GM23248 (cell line): ENCODE results near the gene ENO1.
"Not testable (repeated sequence)": the region's sequence is repeated elsewhere in the genome, so short reads cannot be mapped to it uniquely, and the experiment has no call there.

Experiments used
- EZH2 ChIP-seq: fragments of 200-600 bp; sonication (generic); IDR thresholded peaks from 2 replicates; pipeline ENCODE4 v1.6.1; 2018; ENCODE audit warnings: antibody characterized with exemption, mild to moderate bottlenecking; ENCODE audit not compliant: insufficient read depth, poor library complexity, severe bottlenecking
- EZH2phosphoT487 ChIP-seq: fragments of 200-600 bp; sonication (generic); IDR thresholded peaks from 2 replicates; pipeline ENCODE4 v1.6.1; 2018; ENCODE audit warnings: antibody characterized with exemption, moderate library complexity, mild to moderate bottlenecking, low read depth; ENCODE audit not compliant: insufficient read depth

DNA sequence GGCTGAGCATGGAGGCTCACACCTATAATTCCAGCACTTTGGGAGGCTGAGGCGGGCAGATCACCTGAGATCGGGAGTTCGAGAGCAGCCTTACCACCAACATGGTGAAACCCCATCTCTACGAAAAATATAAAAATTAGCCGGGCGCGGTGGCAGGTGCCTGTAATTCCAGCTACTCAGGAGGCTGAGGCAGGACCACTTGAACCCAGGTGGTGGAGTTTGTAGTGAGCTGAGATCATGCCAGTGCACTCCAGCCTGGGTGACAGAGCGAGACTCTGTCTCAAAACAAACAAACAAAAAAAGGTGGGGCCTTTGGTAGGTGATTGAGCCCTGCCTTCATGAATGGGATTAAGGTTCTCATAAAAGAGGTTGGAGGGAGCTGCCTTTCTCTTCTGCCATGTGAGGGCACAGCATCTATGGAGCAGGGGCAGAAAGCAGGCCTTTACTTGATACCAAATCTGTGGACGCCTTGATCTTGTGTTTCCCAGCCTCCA is 7.6 kb upstream of the ENO1 start:
- TF ChIP-seq EZH2phosphoT487, EZH2: not testable (repeated sequence)
